Thymus (tissue), 11 donors: ENCODE data around the gene CEND1. TPM values are rescaled to one million over a fixed set of nuclear protein-coding genes. Genes with fewer than 3 reads are reported as not detected.

Experiments
- DNase-seq, 9 donors: peaks; one replicate each; pipeline ENCODE4 v3.0.0-alpha.2; 2013; ENCODE audit warnings: low spot score in 9 of 9, low read depth in 6 of 9, missing footprints in 1 of 9
- H3K27ac ChIP-seq, 2 donors: one replicate each; pipeline ENCODE4 v1.5.1; 2013; ENCODE audit warnings: control low read depth in 1 of 2, low read depth in 1 of 2, low read length in 1 of 2, mild to moderate bottlenecking in 1 of 2, moderate library complexity in 1 of 2
- H3K27me3 ChIP-seq, 2 donors: one replicate each; pipeline ENCODE4 v1.5.1; 2013; ENCODE audit warnings: low read length in 1 of 2; ENCODE audit not compliant: control insufficient read depth in 2 of 2, insufficient read depth in 1 of 2
- H3K36me3 ChIP-seq, 2 donors: one replicate each; pipeline ENCODE4 v1.5.1; 2013; ENCODE audit warnings: low read length in 1 of 2, mild to moderate bottlenecking in 1 of 2, moderate library complexity in 1 of 2; ENCODE audit not compliant: control insufficient read depth in 2 of 2, insufficient read depth in 2 of 2
- H3K4me1 ChIP-seq, 2 donors: one replicate each; pipeline ENCODE4 v1.5.1; 2013; ENCODE audit warnings: low read length in 2 of 2; ENCODE audit not compliant: control insufficient read depth in 2 of 2, insufficient read depth in 2 of 2
- H3K4me3 ChIP-seq, 2 donors: one replicate each; pipeline ENCODE4 v1.5.1; 2013; ENCODE audit warnings: low read length in 2 of 2, control low read depth in 1 of 2, mild to moderate bottlenecking in 1 of 2
- H3K9me3 ChIP-seq, 2 donors: one replicate each; pipeline ENCODE4 v1.5.1; 2013; ENCODE audit warnings: low read length in 1 of 2, mild to moderate bottlenecking in 1 of 2; ENCODE audit not compliant: control insufficient read depth in 2 of 2, insufficient read depth in 1 of 2
- WGBS: extraction: QIAGEN DNeasy Blood & Tissue Kit; methylation state at CpG from one replicate; pipeline ENCODE4 v1.1.7; 2013; 5-methylcytosine and 5-hydroxymethylcytosine counted together
- polyA plus RNA-seq: library from polyadenylated mRNA; stranded (reverse); fragments of 200-250 nt; gene quantifications from one replicate; pipeline ENCODE4 v1.2.3, GENCODE V29; 2013
- total RNA-seq: library from RNA; stranded (reverse); fragments of 120-200 nt; gene quantifications from one replicate; pipeline ENCODE4 v1.2.4, GENCODE V29; 2013
- donor health status: healthy.

Gene CEND1
- total and polyA plus RNA-seq, 2 donors: 0.19 to 0.25 TPM

DNA sequence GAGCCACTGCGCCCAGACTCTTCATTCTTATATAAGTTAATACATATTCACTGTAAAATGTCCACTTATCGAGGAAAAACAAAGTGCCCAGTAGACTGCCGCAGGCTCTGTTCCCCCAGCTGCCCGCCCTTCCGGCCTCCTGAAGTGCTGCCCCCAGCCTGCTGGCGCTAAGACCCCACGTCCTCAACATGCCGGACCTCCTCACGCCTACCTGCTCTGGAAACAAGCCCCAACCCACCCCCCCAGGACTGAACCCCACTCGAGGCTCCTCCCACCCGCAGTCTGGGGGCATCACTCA lies 13.7 kb downstream of the CEND1 start:
- peak overlapping the region; percentile 71 to 98 for H3K4me3 ChIP-seq
- no peak for DNase-seq
- H3K9me3 ChIP-seq: no peaks in the 10 kb centered on the region
- 65% methylated on average over 11 of the region's 11 CpGs for WGBS
- peaks cover 11 to 20% of the 10 kb centered on the region in 2 donors for H3K4me1 ChIP-seq
- H3K27ac ChIP-seq: no peak overlapping the region
- H3K27me3 ChIP-seq: no peaks in the 10 kb centered on the region
- H3K36me3 ChIP-seq: peaks cover 26 to 28% of the 10 kb centered on the region in 2 donors

DNA sequence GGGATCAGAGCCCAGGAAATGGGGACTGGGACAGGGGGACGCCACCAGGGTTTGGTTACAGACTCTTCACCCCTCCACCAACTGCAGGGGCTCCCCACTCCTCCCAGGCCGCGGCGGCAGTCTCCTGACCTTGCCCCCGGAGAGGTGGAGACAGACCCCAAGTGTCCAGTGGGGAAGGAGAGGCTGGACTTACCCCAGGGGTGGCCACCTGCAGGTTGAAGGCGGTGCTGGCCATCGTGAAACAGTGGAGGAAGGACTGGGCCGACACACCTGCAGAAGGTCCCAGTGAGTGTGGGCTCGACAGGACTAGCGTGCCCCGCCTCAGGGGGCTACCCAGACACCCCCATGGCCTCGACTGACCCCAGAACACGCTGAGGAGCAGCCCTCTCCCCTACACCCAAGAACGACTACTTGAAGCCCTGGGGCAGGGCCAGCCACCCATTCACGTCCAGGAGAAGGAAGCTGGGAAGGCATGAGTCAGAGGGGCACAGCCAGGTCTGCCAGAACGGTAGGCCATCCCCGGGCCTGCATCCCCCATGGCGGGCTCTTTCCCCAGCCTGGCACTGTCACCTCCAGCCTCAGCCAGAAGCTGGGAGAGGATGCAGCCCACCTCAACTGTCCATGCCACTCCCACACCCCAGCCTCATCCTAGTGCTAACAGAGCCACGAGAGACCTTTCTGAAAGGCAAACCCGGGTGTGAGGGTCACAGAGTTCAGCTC lies 14.9 kb downstream of the CEND1 start:
- no peak for DNase-seq
- no peaks in the 10 kb centered on the region for H3K27me3 ChIP-seq
- whole genome bisulfite sequencing: 92% methylated on average over 20 of the region's 20 CpGs
- H3K27ac ChIP-seq: no peak overlapping the region
- no peak overlapping the region for H3K4me3 ChIP-seq
- H3K4me1 ChIP-seq: peaks cover 11 to 20% of the 10 kb centered on the region in 2 donors
- no peaks in the 10 kb centered on the region for H3K9me3 ChIP-seq
- peaks cover 37 to 40% of the 10 kb centered on the region in 2 donors for H3K36me3 ChIP-seq

DNA sequence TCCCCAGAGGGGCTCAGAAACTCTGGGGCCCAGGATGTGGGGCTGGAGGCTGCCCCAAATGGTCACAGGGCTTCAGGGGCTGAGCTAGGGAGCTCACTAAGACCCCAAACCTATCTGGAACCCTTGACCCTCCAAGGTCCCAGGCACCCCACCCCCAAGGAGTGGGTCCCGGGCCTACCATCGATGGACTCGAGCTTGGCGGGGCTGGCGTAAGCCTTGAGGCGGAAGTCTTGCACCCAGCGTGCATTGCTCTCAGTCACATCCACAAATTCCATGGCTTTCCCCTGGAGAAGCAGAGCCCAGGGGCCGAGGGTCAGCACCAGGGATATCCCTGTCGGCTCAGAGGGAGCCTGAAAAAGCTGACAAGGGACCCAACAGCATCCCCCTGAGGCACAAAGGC lies 16.1 kb downstream of the CEND1 start:
- H3K4me3 ChIP-seq: no peak overlapping the region
- no peaks in the 10 kb centered on the region for H3K9me3 ChIP-seq
- H3K36me3 ChIP-seq: peaks cover 40 to 48% of the 10 kb centered on the region in 2 donors
- H3K27ac ChIP-seq: no peak overlapping the region
- WGBS: 97% methylated on average over 9 of the region's 9 CpGs
- H3K27me3 ChIP-seq: no peaks in the 10 kb centered on the region
- peaks cover 11 to 17% of the 10 kb centered on the region in 2 donors for H3K4me1 ChIP-seq
- DNase-seq: no peak

DNA sequence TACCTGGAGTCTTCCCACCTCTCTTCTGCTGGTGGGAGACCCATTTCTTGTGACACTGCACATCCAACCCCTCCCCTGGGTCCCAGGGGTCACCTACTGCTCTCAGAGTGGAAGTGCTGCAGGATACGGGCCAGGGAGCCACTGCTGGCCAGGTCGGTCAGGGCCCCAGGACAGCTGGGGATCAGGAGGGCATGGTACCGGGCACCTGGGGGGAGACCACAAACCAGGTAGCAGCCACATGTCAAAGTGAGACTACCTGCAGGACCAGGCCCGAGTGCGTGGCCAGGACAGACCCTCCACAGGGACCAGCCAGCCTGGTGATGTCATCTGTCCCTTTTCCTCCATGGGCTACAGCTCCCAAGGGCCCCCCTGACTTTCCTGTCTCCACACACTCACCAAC lies 16.5 kb downstream of the CEND1 start:
- Histone ChIP-seq H3K9me3 (no peaks in the 10 kb centered on the region), H3K4me3 (no peak overlapping the region), H3K36me3 (peaks cover 40 to 49% of the 10 kb centered on the region in 2 donors), H3K27ac (no peak overlapping the region), H3K4me1 (peaks cover 11 to 14% of the 10 kb centered on the region in 2 donors), H3K27me3 (no peaks in the 10 kb centered on the region)
- WGBS: 97% methylated on average over 5 of the region's 5 CpGs
- DNase-seq: no peak

DNA sequence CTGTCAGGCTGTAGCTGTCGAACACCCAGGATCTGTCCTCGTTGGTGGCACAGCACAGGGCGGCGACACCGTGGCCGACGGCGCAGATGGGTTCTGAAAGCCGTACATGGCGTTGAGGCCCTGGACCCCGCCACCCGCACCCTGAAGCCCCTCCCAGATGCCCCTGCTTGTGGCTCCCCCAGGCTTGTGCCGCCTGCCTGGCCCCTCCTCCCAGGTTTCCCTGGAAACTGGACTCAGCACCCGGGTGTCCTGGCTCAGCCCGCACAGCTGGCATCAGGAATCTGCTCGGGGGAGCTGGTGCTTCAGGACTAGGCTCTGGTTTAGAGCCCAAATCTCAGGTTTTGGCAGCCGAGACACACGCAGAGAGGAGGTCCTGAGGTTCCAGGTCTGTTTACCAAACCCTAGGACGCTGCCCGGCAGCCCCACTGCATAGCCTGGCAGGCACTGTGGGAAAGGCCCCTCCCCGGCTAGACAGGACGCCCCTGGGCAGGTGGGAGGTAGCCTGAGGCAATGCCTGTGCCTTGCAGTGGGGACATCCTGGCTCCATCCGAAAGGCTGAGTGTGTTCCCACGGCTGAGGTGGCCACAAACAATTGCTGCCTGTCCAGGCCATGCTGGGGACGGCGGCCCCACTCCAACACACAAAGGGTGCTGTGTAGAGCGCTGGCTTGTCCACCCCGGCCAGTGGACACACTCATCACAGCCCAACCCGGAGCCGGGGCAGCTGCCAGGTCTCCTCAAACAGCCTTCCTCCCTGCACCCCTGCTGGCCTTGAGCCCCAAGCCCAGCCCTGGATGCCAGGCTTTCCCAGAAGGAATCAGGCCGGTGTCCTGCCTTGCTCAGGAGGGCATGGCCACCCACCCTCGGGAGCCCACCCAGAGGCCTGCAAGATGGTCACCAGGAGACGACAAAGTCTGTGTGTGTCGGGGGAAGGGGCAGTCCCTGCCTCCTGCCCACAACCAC lies 17.2 kb downstream of the CEND1 start:
- Histone ChIP-seq H3K36me3 (peaks cover 40 to 49% of the 10 kb centered on the region in 2 donors), H3K27ac (no peak overlapping the region), H3K4me3 (no peak overlapping the region), H3K27me3 (no peaks in the 10 kb centered on the region), H3K9me3 (no peaks in the 10 kb centered on the region), H3K4me1 (peaks cover 6 to 8% of the 10 kb centered on the region in 2 donors)
- 96% methylated on average over 34 of the region's 34 CpGs for WGBS
- DNase-seq: no peak

DNA sequence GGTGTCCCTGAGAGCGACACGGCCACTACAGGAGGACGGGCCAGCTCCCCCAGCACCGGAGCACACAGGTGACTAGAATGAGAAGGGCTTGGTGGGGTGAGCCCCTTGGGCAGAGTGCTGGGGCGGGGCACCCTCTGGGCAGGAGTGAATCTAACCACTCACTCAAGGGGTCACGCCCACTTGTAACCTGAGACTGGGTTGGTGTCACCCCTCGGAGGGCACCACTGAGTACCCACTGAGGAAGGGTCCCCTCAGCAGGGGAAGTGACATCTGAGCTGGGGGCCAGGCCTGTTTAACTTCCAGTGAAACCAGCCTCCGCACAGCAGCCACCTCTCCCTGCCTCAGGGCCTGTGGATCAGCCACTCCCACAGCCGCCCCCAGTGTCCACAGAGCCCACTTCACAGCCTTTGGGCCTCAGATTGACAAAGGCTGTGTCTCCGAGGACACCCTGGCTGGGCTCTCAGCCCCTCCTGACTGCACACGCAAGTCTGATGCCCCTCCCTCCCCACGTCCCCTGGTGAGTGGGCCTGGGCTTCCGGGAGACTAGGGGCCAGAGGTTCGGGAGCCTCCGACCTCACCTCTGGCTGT lies 18.2 kb downstream of the CEND1 start:
- H3K27me3 ChIP-seq: no peaks in the 10 kb centered on the region
- 96% methylated on average over 15 of the region's 15 CpGs for WGBS
- no peak for DNase-seq
- H3K36me3 ChIP-seq: peaks cover 41 to 57% of the 10 kb centered on the region in 2 donors
- no peak overlapping the region for H3K27ac ChIP-seq
- no peaks in the 10 kb centered on the region for H3K9me3 ChIP-seq
- H3K4me3 ChIP-seq: no peak overlapping the region
- H3K4me1 ChIP-seq: peaks cover 6 to 7% of the 10 kb centered on the region in 2 donors

DNA sequence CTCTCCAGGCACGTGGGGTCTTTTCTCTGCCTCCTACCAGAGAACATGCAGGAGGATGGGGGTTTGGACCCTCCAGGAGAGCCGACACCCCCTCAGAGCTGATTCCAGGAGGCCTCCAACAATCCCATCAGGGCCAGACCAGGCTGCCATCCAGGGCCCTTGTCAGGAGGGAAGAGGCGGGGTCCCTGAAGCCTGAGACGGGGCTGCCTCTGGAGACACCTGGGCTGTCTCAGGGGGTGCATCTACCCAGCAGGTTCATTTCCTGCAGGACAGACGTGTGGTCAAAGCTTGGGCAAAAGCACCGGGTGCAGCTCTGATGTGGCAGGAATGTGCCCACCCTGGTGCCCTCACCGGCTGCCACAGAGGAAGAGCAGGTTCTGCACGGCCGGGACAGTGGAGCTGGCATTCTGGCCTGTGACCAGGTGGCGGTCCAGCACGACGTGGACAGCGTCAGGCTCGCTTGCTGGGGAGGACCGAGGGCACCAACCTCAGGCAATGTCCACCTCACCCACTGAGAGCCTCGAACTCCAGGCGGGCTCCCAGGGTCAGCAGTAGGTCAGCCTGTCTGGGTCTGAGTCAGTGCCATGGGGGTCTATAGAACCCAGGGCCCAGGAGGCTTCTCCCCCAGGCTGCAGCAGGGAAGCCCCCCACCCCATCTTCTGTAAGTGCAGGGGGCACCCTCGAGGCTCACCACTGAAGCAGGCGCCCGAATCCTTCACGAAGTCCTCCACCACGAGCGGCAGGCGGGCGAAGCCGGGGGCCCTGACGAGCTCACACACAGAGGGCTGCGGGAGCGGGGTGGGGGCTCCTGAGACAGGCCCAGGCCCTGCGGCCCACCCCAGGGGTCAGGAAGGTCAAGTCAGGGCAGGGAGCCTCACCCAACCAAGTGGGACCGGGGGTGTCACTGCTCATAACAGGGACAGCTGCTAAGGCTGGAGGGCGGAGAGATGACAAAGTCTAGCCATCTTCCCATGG lies 19.0 kb downstream of the CEND1 start:
- WGBS: 97% methylated on average over 32 of the region's 32 CpGs
- Histone ChIP-seq H3K4me3 (no peak overlapping the region), H3K27me3 (no peaks in the 10 kb centered on the region), H3K9me3 (no peaks in the 10 kb centered on the region), H3K36me3 (peaks cover 48 to 64% of the 10 kb centered on the region in 2 donors), H3K27ac (no peak overlapping the region), H3K4me1 (no peaks in the 10 kb centered on the region)
- no peak for DNase-seq

DNA sequence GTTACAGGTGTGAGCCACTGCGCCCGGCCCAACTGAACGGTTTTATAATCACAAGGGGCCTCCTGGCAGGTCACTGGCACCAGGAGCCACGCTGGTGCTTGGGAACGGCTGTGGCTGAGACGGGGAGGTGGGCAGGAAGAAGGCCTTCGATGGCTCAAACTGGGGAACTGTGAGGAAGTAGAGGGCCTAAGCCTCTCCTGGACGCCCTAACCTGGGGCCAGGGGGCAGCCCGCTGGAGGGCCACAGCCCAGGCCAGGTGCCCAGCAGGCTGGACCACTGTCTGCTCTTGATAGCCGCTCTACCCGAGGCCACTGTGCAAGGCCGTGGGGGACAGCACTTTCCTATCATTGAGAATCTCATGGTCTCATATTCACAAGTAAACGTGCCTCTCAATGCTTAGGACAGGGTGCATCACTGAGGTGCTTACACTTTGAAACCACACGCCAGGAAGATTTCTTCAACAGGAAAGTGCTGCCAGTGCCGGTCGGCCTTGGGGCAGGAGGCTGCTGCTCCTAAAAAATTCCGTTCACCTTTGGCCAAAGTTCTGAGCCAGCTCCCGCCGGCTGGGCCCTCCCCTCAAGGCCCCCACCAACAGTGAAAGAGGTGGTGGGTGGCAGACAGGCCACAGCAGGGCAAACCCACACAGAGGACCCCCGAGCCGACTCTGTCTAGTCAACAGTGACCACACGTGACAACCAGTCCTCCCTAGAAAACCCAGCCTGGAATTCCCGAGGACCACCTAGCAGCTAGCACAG lies 19.8 kb downstream of the CEND1 start:
- Histone ChIP-seq H3K4me1 (no peaks in the 10 kb centered on the region), H3K36me3 (peaks cover 54 to 68% of the 10 kb centered on the region in 2 donors), H3K9me3 (no peaks in the 10 kb centered on the region), H3K27me3 (no peaks in the 10 kb centered on the region), H3K27ac (no peak overlapping the region), H3K4me3 (no peak overlapping the region)
- no peak for DNase-seq
- WGBS: 95% methylated on average over 23 of the region's 23 CpGs
